ENCODE results near the gene KCNK3. TPM values are rescaled to one million over a fixed set of nuclear protein-coding genes. Genes with fewer than 3 reads are reported as not detected.

Gene KCNK3
- total and polyA plus RNA-seq, 2 donors (not counting 3 experiments of a cell fraction or from before 2014, with no cell fraction given) = not detected

- Histone ChIP-seq H3K4me1 (ENCODE audit: control insufficient read depth, extremely low read depth, insufficient read depth, low read length) (no peaks in the 10 kb centered on the region), H3K79me2 (ENCODE audit: control insufficient read depth, insufficient read depth, low read length) (no peaks in the 10 kb centered on the region), H3K9ac (replicated peaks; ENCODE audit: extremely low read depth, insufficient read depth, low read length) (no peak overlapping the region), H3K27ac (ENCODE audit: insufficient read depth, low read depth, low read length) (no peak overlapping the region), H3K4me2 (ENCODE audit: insufficient read depth, low read length) (no peak overlapping the region), H3K36me3 (ENCODE audit: control insufficient read depth in 2 of 2, extremely low read depth in 1 of 2, insufficient read depth in 2 of 2, low read length in 2 of 2) (no peaks in the 10 kb centered on the region), H3K9me1 (replicated peaks; ENCODE audit: control insufficient read depth, extremely low read depth, insufficient read depth, low read length) (no peaks in the 10 kb centered on the region), H3K27me3 (ENCODE audit: control insufficient read depth in 2 of 2, insufficient read depth in 2 of 2, low read length in 2 of 2) (peaks cover 0 to 3% of the 10 kb centered on the region in 2 experiments), H3K4me3 (replicated peaks in 1 of 3; ENCODE audit: insufficient read depth in 1 of 3, low read depth in 1 of 3, low read length in 3 of 3) (no peak overlapping the region), H3K9me3 (replicated peaks; ENCODE audit: control insufficient read depth, insufficient read depth, low read length) (no peaks in the 10 kb centered on the region), H2AFZ (ENCODE audit: low read depth, low read length) (no peak overlapping the region), H4K20me1 (replicated peaks; ENCODE audit: control insufficient read depth, extremely low read depth, insufficient read depth, low read length) (no peaks in the 10 kb centered on the region)
- DNase-seq (ENCODE audit: low read depth, low spot score) (no peak), FAIRE-seq (no peak)
- dilution Hi-C loops (cut with MboI; ENCODE audit: extremely low pct_ligation_motif_present, low sequenced_read_pairs) (no loop called here), intact Hi-C loops (cut with micrococcal nuclease) (no loop called here)
- POLR2A ChIA-PET = no interaction called here
- TF ChIP-seq EZH2 (IDR thresholded peaks at IDR 0.05; ENCODE audit: borderline replicate concordance, low read depth, low read length, severe bottlenecking) (no peak), POLR2A (IDR thresholded peaks at IDR 0.05; ENCODE audit: low read depth, low read length) (no peak), CTCF (IDR thresholded peaks at IDR 0.05; ENCODE audit: extremely low read depth in 1 of 2, insufficient read depth in 1 of 2, low read depth in 1 of 2, low read length in 2 of 2) (no peak), GATA2 (IDR thresholded peaks at IDR 0.05; ENCODE audit: insufficient read depth, insufficient read length, low read depth, low read length) (no peak), FOS (IDR thresholded peaks at IDR 0.05; ENCODE audit: borderline replicate concordance, insufficient read depth, low read length) (no peak), MYC (IDR thresholded peaks at IDR 0.05; ENCODE audit: low read depth, low read length) (no peak), JUN (IDR thresholded peaks at IDR 0.05; ENCODE audit: borderline replicate concordance, insufficient read depth, insufficient read length, low read depth) (no peak), MAX (IDR thresholded peaks at IDR 0.05; ENCODE audit: insufficient read depth, insufficient read length) (no peak), POLR2AphosphoS5 (IDR thresholded peaks at IDR 0.05; ENCODE audit: insufficient read depth, low read depth, low read length) (no peak)
- CTCF ChIA-PET = interaction anchor here (0.8 to 2.0 kb wide), 4 partner anchors 11 to 104 kb away, joined by 3 to 8 read pairs (median 3); no protein-coding TSS in a partner anchor
- no TSS peak for BruUV-seq (replicated peaks)
These were observed 17.0 kb downstream of the KCNK3 start for GRCh38 chr2:26709323-26710110.

Measured in endothelial cell of umbilical vein (primary cell).